Endodermal cell (in vitro differentiated cells): ENCODE data around the gene YBX3. TPM values are rescaled to one million over a fixed set of nuclear protein-coding genes. Genes with fewer than 3 reads are reported as not detected.

Source experiments
- DNase-seq: peaks from one replicate; pipeline ENCODE4 v3.0.0-alpha.2; 2017
- H3K27ac ChIP-seq: 2 replicates; pipeline ENCODE4 v1.5.1; 2013; ENCODE audit warnings: mild to moderate bottlenecking, low read depth, low read length, moderate library complexity
- H3K27me3 ChIP-seq: 2 replicates; pipeline ENCODE4 v1.6.1; 2013; ENCODE audit warnings: mild to moderate bottlenecking, low read length, moderate library complexity; ENCODE audit not compliant: insufficient read depth, control insufficient read depth, poor library complexity, severe bottlenecking
- H3K36me3 ChIP-seq: 2 replicates; pipeline ENCODE4 v1.7.0; 2013; ENCODE audit warnings: mild to moderate bottlenecking, low read length, moderate library complexity; ENCODE audit not compliant: control insufficient read depth, insufficient read depth
- H3K4me1 ChIP-seq: one replicate; pipeline ENCODE4 v1.7.0; 2013; ENCODE audit warnings: low read length; ENCODE audit not compliant: control insufficient read depth, insufficient read depth
- H3K4me3 ChIP-seq: 2 replicates; pipeline ENCODE4 v1.5.1; 2013; ENCODE audit warnings: mild to moderate bottlenecking, low read length, moderate library complexity
- H3K9ac ChIP-seq: 2 replicates; pipeline ENCODE4 v1.6.1; 2013; ENCODE audit warnings: mild to moderate bottlenecking, low read length, moderate library complexity; ENCODE audit not compliant: poor library complexity, severe bottlenecking; ENCODE audit errors: extremely low read depth
- H3K9me3 ChIP-seq: 2 replicates; pipeline ENCODE4 v1.6.1; 2013; ENCODE audit warnings: mild to moderate bottlenecking, low read length, moderate library complexity; ENCODE audit not compliant: control insufficient read depth
- H3K27ac Mint-ChIP-seq: 2 replicates; pipeline ENCODE4 v1.8.0; 2020; ENCODE audit warnings: mixed read lengths
- H3K27me3 Mint-ChIP-seq: 2 replicates; pipeline ENCODE4 v1.8.0; 2021; ENCODE audit warnings: mild to moderate bottlenecking, mixed read lengths; ENCODE audit not compliant: insufficient read depth
- H3K36me3 Mint-ChIP-seq: 2 replicates; pipeline ENCODE4 v1.8.0; 2020; ENCODE audit warnings: low read depth, mixed read lengths
- H3K4me1 Mint-ChIP-seq: 2 replicates; pipeline ENCODE4 v1.8.0; 2020; ENCODE audit warnings: mixed read lengths
- H3K4me3 Mint-ChIP-seq: 2 replicates; pipeline ENCODE4 v1.8.0; 2020; ENCODE audit warnings: mild to moderate bottlenecking, moderate library complexity, mixed read lengths
- H3K9me3 Mint-ChIP-seq: 2 replicates; pipeline ENCODE4 v1.8.0; 2020; ENCODE audit warnings: mild to moderate bottlenecking, mixed read lengths
- CTCF ChIP-seq: fragments of 200-600 bp; sonication (generic); conservative IDR thresholded peaks from 2 replicates; pipeline ENCODE4 v1.5.0; 2021; ENCODE audit warnings: antibody characterized with exemption, mild to moderate bottlenecking
- WGBS, 2 experiments: methylation state at CpG; one replicate each; pipeline versions ENCODE4 v1.1.5 to v1.1.7; 2013; ENCODE audit warnings: missing lambda C conversion rate in 2 of 2, mixed read lengths in 1 of 2; ENCODE audit not compliant: insufficient coverage in 1 of 2, insufficient read length in 1 of 2; 5-methylcytosine and 5-hydroxymethylcytosine counted together
- total RNA-seq, 2 donors: library from RNA; stranded (reverse); fragmentation: NEBNext Ultra II Directional in 1 of 2; extraction: Animal tissue kit (Norgen Biotek cat#: 25700) in 1 of 2; gene quantifications; 2 replicates in 1 of 2; 3 replicates in 1 of 2; pipeline ENCODE4 v1.2.1, GENCODE V29; 2021

Gene YBX3
- total RNA-seq, 2 donors from 2014 or later = 251 to 419 TPM

- Mint-ChIP-seq H3K4me3 (no peak overlapping the region), H3K4me1 (no peaks in the 10 kb centered on the region), H3K27me3 (peaks cover 25% of the 10 kb centered on the region), H3K36me3 (peaks cover 2% of the 10 kb centered on the region), H3K27ac (no peak overlapping the region), H3K9me3 (peaks cover 24% of the 10 kb centered on the region)
- H3K4me3 ChIP-seq = no peak overlapping the region
- H3K36me3 ChIP-seq = no peaks in the 10 kb centered on the region
- no peaks in the 10 kb centered on the region for H3K4me1 ChIP-seq
- no peak overlapping the region for H3K9ac ChIP-seq
- H3K9me3 ChIP-seq = peaks cover 16% of the 10 kb centered on the region
- WGBS, 2 experiments = 76 to 80% methylated on average over 1 to 2 of the region's 2 CpGs
- DNase-seq = no peak
- no peak overlapping the region for H3K27ac ChIP-seq
- no peak for TF ChIP-seq CTCF
- H3K27me3 ChIP-seq = peaks cover 7% of the 10 kb centered on the region
Measured at GRCh38 chr12:10759657-10760056, 36.5 kb upstream of the YBX3 start.

- no peak for TF ChIP-seq CTCF
- H3K4me3 Mint-ChIP-seq = no peak overlapping the region
- peaks cover 16% of the 10 kb centered on the region for H3K9me3 ChIP-seq
- peaks cover 28% of the 10 kb centered on the region for H3K9me3 Mint-ChIP-seq
- no peaks in the 10 kb centered on the region for H3K4me1 ChIP-seq
- no peak overlapping the region for H3K4me3 ChIP-seq
- peaks cover 2% of the 10 kb centered on the region for H3K36me3 Mint-ChIP-seq
- H3K9ac ChIP-seq = no peak overlapping the region
- DNase-seq = no peak
- H3K27ac Mint-ChIP-seq = no peak overlapping the region
- H3K36me3 ChIP-seq = no peaks in the 10 kb centered on the region
- no peak overlapping the region for H3K27ac ChIP-seq
- 87% methylated on average over 3 to 4 of the region's 4 CpGs for WGBS, 2 experiments
- no peaks in the 10 kb centered on the region for H3K27me3 ChIP-seq
- peaks cover 21% of the 10 kb centered on the region for H3K27me3 Mint-ChIP-seq
- no peaks in the 10 kb centered on the region for H3K4me1 Mint-ChIP-seq
Measured at GRCh38 chr12:10756194-10756593, 33.1 kb upstream of the YBX3 start.

DNA sequence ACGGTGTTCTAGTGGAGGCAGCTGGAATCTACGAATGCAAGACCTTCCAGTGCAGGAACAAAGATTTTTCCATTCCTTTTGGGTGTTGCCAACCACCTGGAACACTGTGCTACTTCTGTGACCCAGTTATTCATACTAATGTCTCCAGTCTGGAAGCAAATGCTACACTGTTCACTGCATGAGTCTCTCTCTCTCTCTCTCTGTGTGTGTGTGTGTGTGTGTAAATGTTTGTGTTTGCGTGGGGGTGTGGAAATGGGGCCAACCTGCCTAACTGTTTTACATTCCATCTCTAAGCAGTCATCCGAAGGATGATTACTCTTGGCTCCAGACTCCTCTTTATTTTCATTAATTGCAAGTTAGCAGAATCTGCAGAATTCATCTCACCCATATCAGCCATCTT is 29.9 kb upstream of the YBX3 start:
- Histone ChIP-seq H3K9ac (no peak overlapping the region), H3K9me3 (peaks cover 16% of the 10 kb centered on the region), H3K27ac (no peak overlapping the region), H3K4me1 (no peaks in the 10 kb centered on the region), H3K36me3 (no peaks in the 10 kb centered on the region), H3K4me3 (no peak overlapping the region), H3K27me3 (no peaks in the 10 kb centered on the region)
- TF ChIP-seq CTCF = no peak
- DNase-seq = no peak
- Mint-ChIP-seq H3K4me1 (peaks cover 2% of the 10 kb centered on the region), H3K9me3 (peaks cover 32% of the 10 kb centered on the region), H3K27me3 (peaks cover 2% of the 10 kb centered on the region), H3K36me3 (peaks cover 2% of the 10 kb centered on the region), H3K27ac (no peak overlapping the region), H3K4me3 (no peak overlapping the region)
- WGBS, 2 experiments = 92 to 93% methylated on average over 2 to 3 of the region's 4 CpGs
